K562 treated with DMSO at 1 percent for 12 hours (cell line): ENCODE measurements around the gene FBXL13. TPM values are rescaled to one million over a fixed set of nuclear protein-coding genes. Genes with fewer than 3 reads are reported as not detected.

Experiments used
- total RNA-seq: library from RNA; unstranded; fragments of 300-600 nt; gene quantifications from 2 replicates; pipeline ENCODE4 v1.2.3, GENCODE V29; 2022; ENCODE audit not compliant: insufficient read depth

FBXL13 gene
- 8.8 and 21.0 TPM in 2 replicates for total RNA-seq

GRCh38 chr7:103074519-103075336, at the start of gene FBXL13, which contains the start of gene ARMC10:
FBXL13 (minus strand) TSS chr7:103074796.
ARMC10 (plus strand) TSS chr7:103075140; CDS start chr7:103075273, 133 bp downstream.

GRCh38 chr7:102912742-102913141, 161.9 kb downstream of the FBXL13 start, which contains the start of gene LRRC17:
LRRC17 (plus strand) TSS chr7:102913000; CDS start chr7:102933914, 20,914 bp downstream.

Other genes starting within 250 kb of the FBXL13 start
- not detected in 2 replicates for gene LRRC17, start 161.8 kb downstream of the FBXL13 start, total RNA-seq
- 26.3 and 43.4 TPM in 2 replicates for gene ARMC10, start 344 bp upstream of the FBXL13 start, total RNA-seq
- gene NAPEPLD, start 74.3 kb upstream of the FBXL13 start, total RNA-seq, result 1.4 and 9.1 TPM in 2 replicates
- 92.5 and 148 TPM in 2 replicates for gene PMPCB, start 222.6 kb upstream of the FBXL13 start, total RNA-seq